Right atrium auricular region (tissue), 2 donors: ENCODE measurements around the gene LRP1. TPM values are rescaled to one million over a fixed set of nuclear protein-coding genes. Genes with fewer than 3 reads are reported as not detected.
A peak's percentile ranks its signal among the peaks of the same experiment; 100 is the strongest.

Experiments
- DNase-seq: peaks from one replicate; pipeline ENCODE4 v3.0.0-alpha.2; 2019; ENCODE audit warnings: low spot score
- H3K27ac ChIP-seq, 2 donors: fragments of 200-600 bp; sonication (generic); 1 replicate in 1 of 2; 2 replicates in 1 of 2; pipeline ENCODE4 v1.5.1; 2016 to 2019
- H3K27me3 ChIP-seq, 2 donors: fragments of 200-600 bp; sonication (generic); one replicate each; pipeline versions ENCODE4 v1.5.1 to v1.6.0; 2017 to 2019
- H3K36me3 ChIP-seq: fragments of 200-600 bp; sonication (generic); one replicate; pipeline ENCODE4 v1.5.1; 2016
- H3K4me1 ChIP-seq, 2 donors: fragments of 200-600 bp; sonication (generic); one replicate each; pipeline versions ENCODE4 v1.5.1 to v1.6.0; 2017 to 2019
- H3K4me3 ChIP-seq, 2 donors: fragments of 200-600 bp; sonication (generic); 1 replicate in 1 of 2; 2 replicates in 1 of 2; pipeline ENCODE4 v1.5.1; 2017 to 2019; ENCODE audit warnings: mild to moderate bottlenecking in 1 of 2, moderate library complexity in 1 of 2
- H3K9me3 ChIP-seq, 2 donors: fragments of 200-600 bp; sonication (generic); one replicate each; pipeline ENCODE4 v1.5.1; 2019
- CTCF ChIP-seq, 2 donors: fragments of 200-600 bp; sonication (generic); IDR thresholded peaks; one replicate each; pipeline ENCODE4 v1.5.1; 2019; ENCODE audit warnings: antibody characterized with exemption in 2 of 2
- total RNA-seq, 2 donors: library from RNA; depleted of rRNA; stranded (reverse); fragments of >200 nt; gene quantifications; one replicate each; pipeline ENCODE4 v1.1.0, GENCODE V29; 2016

The LRP1 gene
- total RNA-seq, 2 donors from 2014 or later: 89.4 to 211 TPM

DNA sequence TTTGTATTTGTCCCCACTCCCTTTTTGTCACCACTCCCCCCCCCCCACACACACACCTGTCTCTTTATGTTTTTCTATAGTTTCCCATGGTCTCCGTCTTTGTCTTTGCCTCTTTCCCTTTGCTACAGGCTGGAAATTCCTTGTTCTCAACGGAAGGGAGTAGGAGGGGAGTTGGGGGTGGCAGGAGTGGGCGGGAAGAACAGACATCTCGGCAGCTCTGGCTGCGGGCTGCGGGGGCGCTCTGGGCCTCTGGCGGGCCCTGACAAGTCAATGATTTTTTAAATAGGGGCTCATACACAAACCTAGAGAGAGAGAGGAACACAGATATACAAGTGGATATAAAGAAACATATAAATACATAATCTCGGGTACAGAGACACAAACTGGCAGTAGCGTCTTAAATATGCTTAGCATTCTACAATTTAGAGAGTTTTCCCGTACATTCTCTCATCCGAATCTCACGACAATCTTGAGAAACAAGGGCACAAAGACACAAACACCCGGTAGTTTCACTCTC lies 41.7 kb upstream of the LRP1 start:
- peak; percentile 26 to 35 for TF ChIP-seq CTCF (IDR thresholded peaks at IDR 0.05)
- peaks cover 0 to 37% of the 10 kb centered on the region in 2 donors for H3K4me1 ChIP-seq
- H3K4me3 ChIP-seq: peak overlapping the region; percentile 58 to 84
- H3K36me3 ChIP-seq: peaks cover 6% of the 10 kb centered on the region
- no peaks in the 10 kb centered on the region for H3K27me3 ChIP-seq
- no peak for DNase-seq
- H3K27ac ChIP-seq: peak overlapping the region; percentile 97 to 100
- H3K9me3 ChIP-seq: no peaks in the 10 kb centered on the region

DNA sequence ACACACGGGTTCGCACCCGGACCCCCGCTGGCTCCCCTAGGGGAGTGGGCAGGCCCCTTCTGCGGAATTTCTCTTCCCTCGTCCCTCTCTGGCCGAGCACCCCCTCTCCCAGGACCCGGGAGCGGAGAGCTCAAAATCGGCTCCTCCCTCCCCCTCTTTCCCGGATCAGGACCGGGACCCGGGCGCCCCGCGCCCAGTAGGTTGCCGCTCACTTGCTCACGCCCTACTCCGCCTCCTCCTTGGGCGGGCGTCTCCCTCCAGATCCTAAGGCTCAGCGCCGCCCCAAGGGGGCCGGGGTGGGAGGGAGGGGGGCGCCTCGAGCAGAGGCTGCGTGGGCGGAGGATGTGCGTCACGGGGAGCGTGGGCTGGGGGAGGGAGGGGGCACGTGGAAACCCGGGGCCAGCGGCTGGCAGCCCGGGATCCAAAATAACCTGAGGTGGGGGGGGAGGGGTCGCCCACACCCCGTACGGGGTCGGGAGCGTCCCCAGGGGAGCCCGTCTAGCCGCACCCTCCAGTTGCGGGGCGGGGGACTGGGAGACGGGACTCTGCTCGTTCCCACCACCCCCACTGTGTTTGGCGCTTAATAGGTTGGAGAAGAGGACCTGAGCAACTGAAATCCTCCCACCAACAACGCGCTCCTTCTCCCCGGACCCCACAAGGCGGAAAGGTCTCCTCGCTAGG lies 41.1 kb upstream of the LRP1 start:
- H3K36me3 ChIP-seq: peaks cover 12% of the 10 kb centered on the region
- H3K4me3 ChIP-seq: peak overlapping the region; percentile 58 to 84
- no peaks in the 10 kb centered on the region for H3K9me3 ChIP-seq
- no peak for TF ChIP-seq CTCF (IDR thresholded peaks at IDR 0.05)
- DNase-seq: peak; percentile 94
- peaks cover 0 to 43% of the 10 kb centered on the region in 2 donors for H3K4me1 ChIP-seq
- H3K27ac ChIP-seq: peak overlapping the region; percentile 97 to 100
- H3K27me3 ChIP-seq: no peaks in the 10 kb centered on the region

GRCh38 chr12:57087691-57088353 lies 40.5 kb upstream of the LRP1 start:
- peaks cover 0 to 50% of the 10 kb centered on the region in 2 donors for H3K4me1 ChIP-seq
- H3K9me3 ChIP-seq: no peaks in the 10 kb centered on the region
- no peak for TF ChIP-seq CTCF (IDR thresholded peaks at IDR 0.05)
- H3K27me3 ChIP-seq: no peaks in the 10 kb centered on the region
- H3K4me3 ChIP-seq: peak overlapping the region; percentile 58 to 84
- DNase-seq: peak; percentile 89
- peak overlapping the region; percentile 97 to 100 for H3K27ac ChIP-seq
- peaks cover 18% of the 10 kb centered on the region for H3K36me3 ChIP-seq

DNA sequence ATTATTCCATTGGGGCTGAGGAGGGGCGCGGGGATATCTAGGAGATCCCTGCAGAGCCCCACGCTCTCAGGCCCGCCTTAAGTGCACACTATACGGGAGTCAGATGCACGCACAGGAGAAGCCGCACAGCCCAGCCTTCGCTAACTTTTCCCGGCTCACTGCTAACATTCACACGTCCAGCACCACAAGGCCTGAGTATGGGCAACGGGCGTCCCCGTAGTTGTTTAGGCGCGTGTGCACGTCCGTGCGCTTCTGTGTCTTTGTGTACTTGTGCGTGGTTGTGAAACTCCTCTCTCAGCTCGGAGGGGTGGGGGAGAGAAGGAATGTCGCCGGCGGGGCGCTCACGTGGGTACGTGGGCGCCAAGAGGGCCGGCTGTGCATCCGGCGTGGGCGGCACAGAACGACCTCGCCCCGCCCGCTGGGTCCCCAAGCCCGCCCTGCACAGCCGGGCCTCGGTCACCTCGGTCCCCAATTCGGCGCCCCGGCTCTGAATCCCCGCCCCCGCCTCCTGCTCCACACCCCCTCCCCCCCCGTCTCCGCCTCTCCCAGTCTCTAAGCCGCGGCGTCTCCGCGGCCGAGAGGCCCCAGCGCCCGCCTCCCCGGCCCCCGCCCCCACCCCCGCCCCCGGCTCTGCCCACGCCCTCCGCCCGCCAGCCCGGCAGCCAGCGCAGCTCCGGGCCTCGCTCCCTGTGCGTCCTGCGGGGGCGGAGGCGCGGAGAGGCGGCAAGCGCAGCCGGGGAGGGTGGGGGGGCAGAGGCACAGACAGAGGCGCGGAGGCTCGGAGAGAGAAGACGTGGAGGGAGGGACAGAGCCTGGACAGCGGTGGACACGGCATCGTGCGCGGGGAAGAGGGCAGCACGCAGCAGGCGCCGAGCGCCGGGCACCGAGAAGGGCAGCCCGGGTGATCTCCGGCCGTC lies 39.7 kb upstream of the LRP1 start, which contains the start of gene NAB2:
Gene NAB2, plus strand, starts transcription at position 761 of the 917 bp plus-strand sequence. CDS start 158 bp downstream, outside the sequence.
- Histone ChIP-seq H3K27me3 (no peaks in the 10 kb centered on the region), H3K36me3 (peaks cover 23% of the 10 kb centered on the region), H3K4me1 (peaks cover 0 to 58% of the 10 kb centered on the region in 2 donors), H3K9me3 (no peaks in the 10 kb centered on the region), H3K27ac (peak within 1 kb of the TSS; percentile 97 to 100), H3K4me3 (peak within 1 kb of the TSS; percentile 82 to 84)
- TF ChIP-seq CTCF (IDR thresholded peaks at IDR 0.05): no peak
- peak; percentile 96 for DNase-seq
